Caco-2 (cell line): ENCODE data around the gene PRSS38. TPM values are rescaled to one million over a fixed set of nuclear protein-coding genes. Genes with fewer than 3 reads are reported as not detected.

Source experiments
- BruUV-seq: library from RNA; stranded (reverse); fragments of 400-500 nt; replicated peaks from 2 replicates; lab custom pipeline; 2021; lab: Mats Ljungman, UMichigan
- CTCF ChIA-PET: fragments of 300-600 bp; sonication (Branson Sonifier 250); formaldehyde crosslinking; loops from one replicate; lab custom pipeline; 2022; ENCODE audit warnings: antibody characterized with exemption; lab: Charles Lee
- POLR2A ChIA-PET: fragments of 300-600 bp; sonication (Branson Sonifier 250); formaldehyde crosslinking; loops from one replicate; lab custom pipeline; 2022; ENCODE audit warnings: antibody characterized with exemption; lab: Charles Lee
- DNase-seq, 2 experiments: peaks; one replicate each; pipeline versions ENCODE4 v3.0.0 to v3.0.0-alpha.2; 2020 to 2022
- H3K27me3 ChIP-seq: replicated peaks from 2 replicates; pipeline ENCODE4 v1.6.0; 2011; ENCODE audit warnings: low read length; ENCODE audit not compliant: control insufficient read depth, insufficient read depth
- H3K36me3 ChIP-seq: 2 replicates; pipeline ENCODE4 v1.5.1; 2011; ENCODE audit warnings: low read length; ENCODE audit not compliant: control insufficient read depth, insufficient read depth
- H3K4me1 ChIP-seq: fragments of 250-450 bp; sonication (Bioruptor Pico); 2 replicates; pipeline ENCODE4 v1.5.1; 2020; ENCODE audit warnings: mild to moderate bottlenecking
- H3K4me3 ChIP-seq: 2 replicates; pipeline ENCODE4 v1.5.1; 2011; ENCODE audit warnings: low read depth, mild to moderate bottlenecking, control low read depth, low read length
- H3K9me3 ChIP-seq: fragments of 250-450 bp; sonication (Bioruptor Pico); 2 replicates; pipeline ENCODE4 v1.5.1; 2020; ENCODE audit warnings: mild to moderate bottlenecking, moderate library complexity
- H3K27ac Mint-ChIP-seq: one replicate; pipeline ENCODE4 v1.8.0; 2022; ENCODE audit warnings: mixed read lengths; ENCODE audit not compliant: unreplicated experiment
- H3K27me3 Mint-ChIP-seq: one replicate; pipeline ENCODE4 v1.8.0; 2022; ENCODE audit warnings: mixed read lengths; ENCODE audit not compliant: insufficient read depth, unreplicated experiment
- H3K36me3 Mint-ChIP-seq: one replicate; pipeline ENCODE4 v1.8.0; 2022; ENCODE audit warnings: mild to moderate bottlenecking, mixed read lengths; ENCODE audit not compliant: insufficient read depth, unreplicated experiment
- H3K4me1 Mint-ChIP-seq: one replicate; pipeline ENCODE4 v1.8.0; 2022; ENCODE audit warnings: low read depth, mixed read lengths; ENCODE audit not compliant: unreplicated experiment
- H3K4me3 Mint-ChIP-seq: one replicate; pipeline ENCODE4 v1.8.0; 2022; ENCODE audit warnings: mild to moderate bottlenecking, moderate library complexity, mixed read lengths; ENCODE audit not compliant: unreplicated experiment
- H3K9me3 Mint-ChIP-seq: one replicate; pipeline ENCODE4 v1.8.0; 2022; ENCODE audit warnings: mixed read lengths; ENCODE audit not compliant: unreplicated experiment
- intact Hi-C: fragments of 100-400 bp; cut with micrococcal nuclease; formaldehyde crosslinking; loops from one replicate; pipeline ENCODE4 v1.10.0; 2022; ENCODE audit not compliant: unreplicated experiment
- total RNA-seq: library from RNA; stranded (reverse); gene quantifications from 2 replicates; pipeline ENCODE4 v1.2.3, GENCODE V29; 2022
- TF ChIP-seq, protein P1 (sequence below), 2 experiments: fragments of 200-600 bp in 1 of 2; IDR thresholded peaks; 1 replicate in 1 of 2; 2 replicates in 1 of 2; pipeline versions ENCODE4 v1.5.1 to v1.8.0; 2011 to 2022; ENCODE audit warnings: antibody characterized with exemption in 1 of 2, control low read depth in 1 of 2, inconsistent platforms in 1 of 2, low read depth in 1 of 2, low read length in 1 of 2, mild to moderate bottlenecking in 1 of 2, moderate library complexity in 1 of 2; ENCODE audit not compliant: insufficient read depth in 1 of 2, severe bottlenecking in 1 of 2, unreplicated experiment in 1 of 2

PRSS38 gene
- total RNA-seq, 1 experiment from 2014 or later, result not detected

DNA sequence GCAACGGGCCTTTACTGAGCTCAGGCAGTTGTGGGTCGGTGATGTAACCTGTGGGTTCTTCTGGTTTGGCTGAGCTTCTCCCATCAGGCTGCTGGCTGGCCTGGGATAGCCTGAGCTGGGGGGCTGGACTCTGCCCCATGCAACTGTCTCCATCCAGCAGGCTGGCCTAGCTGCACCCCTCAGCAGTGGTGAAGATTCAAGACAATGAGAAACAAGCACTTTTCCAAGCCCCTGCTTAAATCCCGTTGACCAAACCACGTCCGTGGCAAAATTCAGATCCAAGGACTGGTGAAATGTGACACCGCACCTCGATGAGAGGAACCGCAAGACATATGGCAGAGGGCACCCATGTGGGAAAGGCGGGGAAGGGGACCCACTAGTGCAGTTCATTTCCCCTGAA is 25.6 kb downstream of the PRSS38 start:
- no peak for DNase-seq
- Mint-ChIP-seq H3K27ac (no peak overlapping the region), H3K9me3 (no peaks in the 10 kb centered on the region), H3K4me3 (no peak overlapping the region), H3K4me1 (peaks cover 3% of the 10 kb centered on the region), H3K36me3 (peaks cover 4% of the 10 kb centered on the region), H3K27me3 (no peaks in the 10 kb centered on the region)
- BruUV-seq, result no TSS peak
- intact Hi-C loops, result no loop called here
- Histone ChIP-seq H3K27me3 (no peaks in the 10 kb centered on the region), H3K9me3 (no peaks in the 10 kb centered on the region), H3K4me1 (peaks cover 6% of the 10 kb centered on the region), H3K4me3 (no peak overlapping the region), H3K36me3 (no peaks in the 10 kb centered on the region)
- CTCF ChIA-PET, result no interaction called here
- POLR2A ChIA-PET, result no interaction called here
- TF ChIP-seq, protein P1, sequence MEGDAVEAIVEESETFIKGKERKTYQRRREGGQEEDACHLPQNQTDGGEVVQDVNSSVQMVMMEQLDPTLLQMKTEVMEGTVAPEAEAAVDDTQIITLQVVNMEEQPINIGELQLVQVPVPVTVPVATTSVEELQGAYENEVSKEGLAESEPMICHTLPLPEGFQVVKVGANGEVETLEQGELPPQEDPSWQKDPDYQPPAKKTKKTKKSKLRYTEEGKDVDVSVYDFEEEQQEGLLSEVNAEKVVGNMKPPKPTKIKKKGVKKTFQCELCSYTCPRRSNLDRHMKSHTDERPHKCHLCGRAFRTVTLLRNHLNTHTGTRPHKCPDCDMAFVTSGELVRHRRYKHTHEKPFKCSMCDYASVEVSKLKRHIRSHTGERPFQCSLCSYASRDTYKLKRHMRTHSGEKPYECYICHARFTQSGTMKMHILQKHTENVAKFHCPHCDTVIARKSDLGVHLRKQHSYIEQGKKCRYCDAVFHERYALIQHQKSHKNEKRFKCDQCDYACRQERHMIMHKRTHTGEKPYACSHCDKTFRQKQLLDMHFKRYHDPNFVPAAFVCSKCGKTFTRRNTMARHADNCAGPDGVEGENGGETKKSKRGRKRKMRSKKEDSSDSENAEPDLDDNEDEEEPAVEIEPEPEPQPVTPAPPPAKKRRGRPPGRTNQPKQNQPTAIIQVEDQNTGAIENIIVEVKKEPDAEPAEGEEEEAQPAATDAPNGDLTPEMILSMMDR (IDR thresholded peaks at IDR 0.05; ENCODE audit: insufficient read depth in 1 of 2, low read depth in 1 of 2, low read length in 1 of 2, severe bottlenecking in 1 of 2, unreplicated experiment in 1 of 2), result no peak

DNA sequence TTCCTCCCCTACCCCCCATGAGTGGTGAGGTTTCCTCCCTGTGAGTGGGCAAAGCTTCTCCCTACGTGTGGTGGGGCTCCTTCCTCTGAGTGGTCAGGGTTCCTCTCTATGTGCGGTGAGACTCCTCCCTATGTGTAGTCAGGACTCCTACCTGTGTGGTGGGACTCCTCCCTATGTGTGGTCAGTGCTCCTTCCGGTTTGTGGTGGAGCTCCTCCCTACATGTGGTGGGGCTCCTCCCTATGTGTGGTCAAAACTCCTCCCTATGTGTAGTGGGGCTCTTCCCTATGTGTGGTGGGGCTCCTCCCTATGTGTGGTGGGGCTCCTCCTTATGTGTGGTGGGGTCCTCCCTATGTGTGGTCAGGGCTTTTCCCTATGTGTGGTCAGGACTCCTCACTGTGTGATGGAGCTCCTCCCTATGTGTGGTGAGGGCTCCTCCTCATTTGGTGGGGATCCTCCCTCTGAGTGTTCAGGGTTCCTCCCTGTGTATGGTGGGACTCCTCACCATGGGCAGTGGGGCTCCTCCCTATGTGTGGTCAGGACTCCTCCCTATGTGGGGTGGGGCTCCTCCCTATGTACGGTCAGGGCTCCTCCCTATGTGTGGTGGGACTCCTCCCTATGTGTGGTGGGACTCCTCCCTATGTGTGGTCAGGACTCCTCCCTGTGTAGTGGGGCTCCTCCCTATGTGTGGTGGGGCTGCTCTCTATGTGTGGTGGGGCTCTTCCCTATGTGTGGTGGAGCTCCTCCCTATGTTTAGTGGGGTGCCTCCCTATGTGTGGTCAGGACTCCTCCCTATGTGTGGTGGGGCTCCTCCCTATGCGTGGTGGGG is 29.1 kb downstream of the PRSS38 start:
- H3K9me3 ChIP-seq, result peaks cover 4% of the 10 kb centered on the region; the same call in 1 of the 2 replicates
- H3K9me3 Mint-ChIP-seq, result peaks cover 15% of the 10 kb centered on the region
- POLR2A ChIA-PET, result no interaction called here
- DNase-seq, result no peak
- H3K36me3 ChIP-seq, result no peaks in the 10 kb centered on the region
- intact Hi-C loops, result no loop called here
- no peaks in the 10 kb centered on the region for H3K27me3 Mint-ChIP-seq
- BruUV-seq, result no TSS peak
- H3K4me3 Mint-ChIP-seq, result no peak overlapping the region
- TF ChIP-seq, protein P1 (IDR thresholded peaks at IDR 0.05; ENCODE audit: insufficient read depth in 1 of 2, low read depth in 1 of 2, low read length in 1 of 2, severe bottlenecking in 1 of 2, unreplicated experiment in 1 of 2), result no peak
- H3K4me3 ChIP-seq, result no peak overlapping the region
- no peak overlapping the region for H3K27ac Mint-ChIP-seq
- peaks cover 5% of the 10 kb centered on the region for H3K36me3 Mint-ChIP-seq
- H3K27me3 ChIP-seq, result no peaks in the 10 kb centered on the region
- peaks cover 11% of the 10 kb centered on the region for H3K4me1 ChIP-seq
- peaks cover 12% of the 10 kb centered on the region for H3K4me1 Mint-ChIP-seq
- CTCF ChIA-PET, result no interaction called here

DNA sequence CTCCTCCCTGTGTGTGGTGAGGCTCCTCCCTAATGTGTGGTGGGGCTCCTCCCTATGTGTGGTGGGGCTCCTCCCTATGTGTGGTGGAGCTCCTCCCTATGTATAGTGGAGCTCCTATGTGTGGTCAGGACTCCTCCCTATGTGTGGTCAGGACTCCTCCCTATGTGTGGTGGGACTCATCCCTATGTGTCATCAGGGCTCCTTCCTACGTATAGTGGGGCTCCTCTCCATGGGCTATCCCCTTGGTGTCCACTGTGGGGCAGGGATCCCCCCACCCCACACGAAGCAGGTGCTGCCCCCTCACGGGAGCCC is 29.6 kb downstream of the PRSS38 start:
- BruUV-seq, result no TSS peak

More for the DNA sequence above, 29.6 kb downstream of the PRSS38 start:
- TF ChIP-seq, protein P1 (IDR thresholded peaks at IDR 0.05; ENCODE audit: insufficient read depth in 1 of 2, low read depth in 1 of 2, low read length in 1 of 2, severe bottlenecking in 1 of 2, unreplicated experiment in 1 of 2), result no peak
- Histone ChIP-seq H3K4me3 (no peak overlapping the region), H3K27me3 (no peaks in the 10 kb centered on the region), H3K36me3 (no peaks in the 10 kb centered on the region), H3K9me3 (peaks cover 5% of the 10 kb centered on the region; the same call in 1 of the 2 replicates), H3K4me1 (peaks cover 11% of the 10 kb centered on the region)
- Mint-ChIP-seq H3K9me3 (peaks cover 15% of the 10 kb centered on the region), H3K4me3 (no peak overlapping the region), H3K36me3 (peaks cover 5% of the 10 kb centered on the region), H3K27me3 (no peaks in the 10 kb centered on the region), H3K4me1 (peaks cover 12% of the 10 kb centered on the region), H3K27ac (no peak overlapping the region)
- intact Hi-C loops, result no loop called here
- ChIA-PET POLR2A (no interaction called here), CTCF (no interaction called here)
- no peak for DNase-seq
